ENCODE measurements around the gene SLC11A2.
A peak's percentile ranks its signal among the peaks of the same experiment; 100 is the strongest.

Gene SLC11A2

DNA sequence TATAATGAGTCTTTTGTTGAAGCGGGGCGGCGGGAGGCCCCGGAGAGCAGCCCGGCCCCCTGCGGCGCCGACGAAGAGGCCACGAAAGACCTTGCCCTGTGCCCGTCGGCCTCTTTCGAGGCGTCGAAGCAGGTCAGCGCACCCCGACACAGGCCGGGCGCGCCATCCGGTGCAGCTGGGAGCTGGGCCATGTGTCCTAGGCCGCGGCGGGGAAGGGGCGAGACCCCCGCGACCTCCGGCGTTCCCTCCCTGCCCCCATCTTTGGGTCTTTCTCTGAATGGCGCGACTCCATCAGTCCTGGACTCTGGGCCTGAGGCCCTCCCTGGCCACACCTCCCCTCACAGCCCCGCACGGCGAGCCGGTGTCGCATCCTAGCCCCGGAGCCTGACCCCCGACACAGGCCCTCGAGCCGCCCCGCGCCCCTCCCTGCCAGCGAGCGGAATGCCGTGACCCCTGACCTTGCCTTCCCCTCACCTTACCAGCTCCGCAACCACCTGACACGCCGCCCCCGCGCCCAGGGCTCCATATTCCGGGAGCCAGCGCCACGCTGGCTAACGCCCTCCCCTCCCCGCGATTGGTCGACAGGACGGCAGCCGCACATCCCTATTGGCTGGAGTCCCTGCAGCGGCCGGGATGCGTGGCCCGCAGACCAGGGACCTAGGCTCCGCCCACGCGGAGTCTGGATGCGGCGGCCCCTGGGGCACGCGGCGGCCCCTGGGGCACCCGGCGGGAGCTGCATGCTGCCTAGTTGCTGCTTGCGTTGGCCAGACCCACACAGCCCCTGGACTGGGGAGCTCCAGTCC is at the start of gene SLC11A2:
TSS of gene SLC11A2 (minus strand) at position 549 of the 803 bp plus-strand sequence. CDS start 15,656 bp downstream, outside the sequence.
- peak; percentile 96 for DNase-seq

DNA sequence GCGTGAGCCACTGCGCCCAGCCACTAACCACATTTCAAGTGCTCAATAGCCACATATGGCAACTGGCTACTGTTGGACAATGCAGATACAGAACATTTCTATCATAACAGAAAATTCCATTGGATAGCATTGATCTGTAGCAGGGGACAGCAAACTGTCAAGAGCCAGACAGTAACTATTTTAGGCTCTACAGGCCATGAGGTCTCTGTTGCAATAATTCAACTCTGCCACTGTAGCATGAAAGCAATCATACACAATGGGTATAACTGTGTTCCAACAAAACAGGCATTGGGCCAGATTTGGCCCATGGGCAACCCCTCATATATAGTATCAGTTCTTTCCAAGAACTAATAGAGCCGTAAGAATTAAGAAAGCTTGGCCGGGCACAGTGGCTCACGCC is 49.2 kb upstream of the SLC11A2 start:
- no peak for DNase-seq

DNA sequence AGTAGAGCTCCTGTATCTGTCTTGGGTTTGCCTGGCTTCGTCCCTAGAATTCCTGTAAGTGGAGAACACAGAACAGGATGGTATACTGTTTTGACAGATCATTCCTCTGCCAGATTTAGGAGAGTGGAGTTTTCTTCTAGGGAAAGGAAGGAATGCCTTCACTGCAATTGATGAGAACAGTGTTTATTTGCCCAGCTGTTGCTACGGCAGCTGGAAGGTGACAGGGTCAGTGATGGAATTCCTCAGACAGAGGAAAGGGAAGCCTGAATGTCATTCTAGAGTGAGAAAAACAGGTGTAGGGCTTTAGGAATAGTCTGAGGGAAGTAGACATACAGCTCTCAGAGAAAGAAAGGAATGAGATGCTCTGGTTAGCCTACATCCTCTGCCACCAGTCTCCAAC is 45.5 kb upstream of the SLC11A2 start:
- no peak for DNase-seq

DNA sequence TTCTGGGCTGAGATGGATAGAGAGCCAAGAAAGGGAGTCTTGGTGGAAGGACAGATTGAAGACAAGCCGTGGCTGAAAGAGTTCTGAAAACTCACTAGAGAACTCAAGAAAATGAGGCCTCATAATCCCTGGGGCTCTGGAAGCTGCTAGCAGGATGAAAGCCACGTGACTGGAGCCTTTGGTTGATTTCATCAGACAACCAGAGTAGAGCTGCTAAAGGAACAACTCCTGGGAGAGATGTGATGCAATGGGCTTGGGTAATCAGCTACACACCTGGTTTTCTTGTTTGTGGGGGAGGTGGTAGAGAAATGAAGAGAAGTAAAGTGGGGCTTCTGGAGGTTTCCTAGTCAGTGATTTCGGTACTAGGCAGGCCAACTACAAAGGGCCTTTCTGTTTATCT is 43.8 kb upstream of the SLC11A2 start:
- peak; percentile 48 for DNase-seq

DNA sequence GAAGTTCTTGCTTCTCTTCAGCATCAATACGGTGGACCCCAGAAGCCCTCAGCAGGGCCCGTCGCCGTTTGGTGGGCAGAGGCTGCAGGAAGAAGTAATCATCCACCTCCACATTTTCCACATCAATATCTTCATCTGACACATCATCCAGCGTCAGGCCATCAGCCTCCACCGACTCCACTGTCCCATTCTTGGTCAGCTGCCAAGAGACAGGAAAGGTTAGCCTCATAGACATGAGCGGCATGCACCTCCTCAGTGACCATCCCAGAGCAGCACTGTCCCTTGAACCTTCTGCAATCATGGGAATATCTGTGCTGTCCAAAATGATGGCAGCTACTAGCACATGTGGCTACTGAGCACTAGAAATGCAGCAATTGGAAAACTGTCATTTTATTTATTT is 41.6 kb upstream of the SLC11A2 start:
- no peak for DNase-seq

DNA sequence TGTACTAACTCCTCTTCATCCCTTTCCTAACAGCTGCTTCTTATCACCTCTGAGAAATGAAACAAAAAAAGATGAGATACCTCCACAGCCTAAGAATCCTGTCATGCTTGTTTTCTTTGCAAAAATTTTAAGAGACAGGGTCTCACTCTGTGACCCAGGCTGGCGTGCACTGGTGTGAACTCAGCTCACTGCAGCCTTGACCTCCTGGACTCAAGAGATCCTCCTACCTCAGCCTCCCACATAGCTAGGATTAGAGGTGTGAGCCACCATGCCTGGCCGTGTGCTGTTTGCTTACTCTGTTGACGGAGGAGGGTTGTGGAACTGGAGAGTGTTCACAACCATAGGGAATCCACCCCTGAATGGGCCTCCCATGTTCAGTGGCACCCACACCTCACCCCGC is 41.0 kb upstream of the SLC11A2 start:
- no peak for DNase-seq

DNA sequence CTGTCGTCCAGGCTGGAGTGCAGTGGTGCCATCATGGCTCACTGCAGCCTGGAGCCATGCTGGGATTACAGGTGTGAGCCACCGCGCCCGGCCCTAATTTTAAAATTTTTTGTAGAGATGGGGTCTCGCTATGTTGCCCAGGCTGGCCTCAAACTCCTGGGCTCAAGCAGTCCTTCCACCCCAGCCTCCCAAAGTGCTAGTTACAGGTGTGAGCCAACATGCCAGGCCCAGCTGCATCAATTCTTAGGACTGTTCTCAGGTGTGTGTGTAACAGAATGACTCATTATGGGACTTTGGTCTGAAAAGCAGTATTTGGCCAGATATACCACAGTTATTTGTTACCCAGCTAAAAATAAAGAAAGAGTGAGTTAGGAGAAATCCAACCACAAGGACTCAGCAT is 39.3 kb upstream of the SLC11A2 start:
- no peak for DNase-seq

DNA sequence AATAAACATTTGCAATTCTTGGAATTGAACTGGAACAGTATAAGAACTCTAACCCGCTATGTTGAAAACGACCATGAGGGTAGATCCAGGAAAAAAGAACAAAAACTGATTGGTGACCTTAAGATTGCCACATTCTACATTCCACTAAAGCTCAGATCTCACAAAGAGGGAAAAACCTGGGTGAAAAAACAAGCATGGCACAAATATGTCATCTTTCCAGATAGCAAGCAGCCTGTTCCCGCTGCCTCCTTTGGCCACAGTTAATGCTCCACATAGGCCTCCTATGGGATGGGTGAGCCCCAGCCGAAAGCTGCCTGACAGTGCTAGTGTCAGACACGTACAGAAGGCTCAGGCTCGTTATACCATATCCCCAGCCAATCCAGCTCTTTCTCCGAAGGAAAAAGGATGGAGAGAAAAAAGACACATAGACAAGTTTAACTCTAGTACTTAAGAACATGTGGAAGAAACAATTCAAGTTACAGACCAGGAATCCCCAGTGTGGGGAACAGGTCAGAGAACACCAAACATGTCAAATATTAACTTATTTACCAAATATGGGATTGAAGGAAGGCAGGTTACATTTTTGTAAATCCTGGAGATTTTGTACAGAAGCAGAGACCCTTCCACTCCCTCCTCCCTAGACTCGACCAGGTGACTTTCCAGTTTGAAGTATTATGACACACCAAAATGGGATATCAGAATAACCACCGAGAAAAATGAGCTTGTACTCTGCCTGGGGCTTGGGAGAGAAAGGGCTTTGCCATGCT is 36.6 kb upstream of the SLC11A2 start:
- DNase-seq, result no peak

DNA sequence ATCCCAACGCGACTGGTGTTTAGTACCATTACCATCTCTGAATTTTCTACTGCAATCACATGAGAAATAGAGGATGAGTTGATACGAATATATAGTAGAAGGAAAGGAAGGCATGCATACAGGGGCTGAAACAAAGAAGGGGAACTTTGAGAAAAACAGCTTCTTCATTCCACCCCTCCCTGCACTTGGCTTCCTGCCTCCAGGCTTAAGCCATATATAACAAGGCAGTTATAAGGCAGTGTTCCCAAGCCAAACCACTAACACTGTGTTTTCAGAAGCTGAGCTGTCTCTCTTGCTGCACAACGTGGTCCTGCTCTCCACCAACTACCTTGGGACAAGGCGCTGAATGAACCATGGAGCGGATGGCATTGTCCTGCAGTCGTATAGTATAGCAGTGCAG is 32.9 kb upstream of the SLC11A2 start:
- DNase-seq, result no peak

DNA sequence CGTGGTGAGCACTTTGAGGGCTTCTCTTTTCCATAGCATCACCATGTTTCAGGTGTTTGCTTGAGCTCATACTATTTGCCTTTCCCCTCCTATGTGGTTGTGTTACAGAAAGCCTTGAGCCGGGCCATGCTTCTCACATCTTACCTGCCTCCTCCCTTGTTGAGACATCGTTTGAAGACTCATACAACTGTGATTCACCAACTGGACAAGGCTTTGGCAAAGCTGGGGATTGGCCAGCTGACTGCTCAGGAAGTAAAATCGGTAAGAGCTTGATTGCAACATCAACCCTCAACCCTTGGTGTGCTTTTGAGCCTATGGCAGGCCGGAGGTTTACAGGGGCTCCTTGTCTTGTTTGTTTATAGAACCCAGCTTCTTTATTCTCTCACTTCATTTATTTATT is 30.1 kb upstream of the SLC11A2 start:
- DNase-seq, result peak; percentile 92

DNA sequence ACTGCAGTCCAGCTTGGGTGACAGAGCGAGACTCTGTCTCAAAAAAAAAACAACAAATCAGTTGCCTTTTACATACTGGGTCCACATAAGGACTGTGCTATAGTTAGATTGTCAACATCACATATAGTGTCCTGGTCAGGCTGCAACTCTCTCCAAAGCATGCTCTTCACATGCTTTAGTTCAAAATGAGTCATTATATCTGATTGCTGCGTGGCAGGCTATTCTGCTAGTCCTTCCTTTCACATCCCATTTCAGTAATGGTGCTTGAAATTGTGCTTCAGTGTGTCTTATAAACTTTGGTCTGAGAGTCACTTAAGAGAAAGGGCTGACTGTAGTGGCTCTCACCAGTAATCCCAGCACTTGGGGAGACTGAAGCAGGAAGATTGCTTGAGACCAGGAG is 28.9 kb upstream of the SLC11A2 start:
- DNase-seq, result no peak

DNA sequence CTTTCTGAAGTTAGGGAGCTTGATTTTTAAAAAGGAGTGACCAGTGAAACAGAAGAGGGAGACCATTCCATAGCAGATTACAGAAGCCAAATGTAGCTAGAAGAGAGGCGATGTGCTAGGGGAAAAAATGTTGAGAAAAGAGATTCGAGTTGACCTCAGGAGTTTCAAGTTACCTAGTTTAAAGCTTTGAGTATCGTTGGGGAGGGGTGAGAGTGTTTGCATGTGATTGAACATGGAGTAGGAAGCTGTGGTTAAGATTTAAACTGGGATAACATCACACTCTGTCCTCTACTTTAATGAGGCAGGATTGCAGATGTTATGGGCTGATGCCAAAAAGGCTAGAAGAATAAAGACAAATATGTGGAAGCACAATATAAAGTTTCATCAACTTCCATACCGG is 25.6 kb upstream of the SLC11A2 start:
- DNase-seq, result no peak

DNA sequence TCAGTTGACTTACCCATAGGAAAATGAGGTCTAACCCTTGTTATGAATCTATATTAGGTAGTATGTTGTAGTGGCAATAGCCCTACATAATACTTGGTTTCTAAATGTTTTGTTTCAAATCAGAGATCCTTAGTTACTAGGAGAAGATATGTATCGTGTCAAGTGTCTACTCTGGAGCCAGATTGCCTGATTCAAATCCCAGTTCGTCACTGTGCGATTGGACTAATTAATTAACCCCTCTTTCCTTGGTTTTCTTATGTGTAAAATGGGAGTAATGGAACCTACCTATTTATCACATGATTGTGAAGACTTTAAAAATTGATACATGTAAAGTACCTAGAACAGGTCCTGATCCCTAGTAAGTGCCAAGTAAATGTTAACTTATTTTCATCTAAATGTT is 23.3 kb upstream of the SLC11A2 start:
- no peak for DNase-seq

DNA sequence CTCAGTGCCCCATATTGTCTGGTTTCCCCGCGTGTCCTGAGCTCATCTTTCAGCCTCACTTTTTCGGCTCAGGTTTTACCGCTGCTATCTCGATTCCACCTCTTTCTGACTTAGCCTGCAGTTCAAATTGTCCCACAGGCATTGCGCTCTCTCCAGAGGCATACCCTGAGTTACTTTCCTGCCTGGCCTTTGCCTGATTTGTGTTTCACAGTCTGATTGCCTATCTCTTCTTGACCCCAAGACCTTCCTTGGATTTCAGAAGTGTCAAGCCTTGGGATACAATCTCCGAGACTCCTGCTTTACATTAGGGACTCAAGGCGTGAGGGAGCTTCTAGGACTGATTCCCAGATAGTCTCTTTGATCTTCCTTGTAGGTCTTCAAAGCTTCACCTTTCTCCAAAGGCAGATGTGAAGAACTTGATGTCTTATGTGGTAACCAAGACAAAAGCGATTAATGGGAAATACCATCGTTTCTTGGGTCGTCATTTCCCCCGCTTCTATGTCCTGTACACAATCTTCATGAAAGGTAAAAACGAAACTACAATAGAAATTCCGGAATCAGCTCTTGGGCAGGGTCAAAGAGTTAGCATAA is 22.6 kb upstream of the SLC11A2 start:
- DNase-seq, result no peak

DNA sequence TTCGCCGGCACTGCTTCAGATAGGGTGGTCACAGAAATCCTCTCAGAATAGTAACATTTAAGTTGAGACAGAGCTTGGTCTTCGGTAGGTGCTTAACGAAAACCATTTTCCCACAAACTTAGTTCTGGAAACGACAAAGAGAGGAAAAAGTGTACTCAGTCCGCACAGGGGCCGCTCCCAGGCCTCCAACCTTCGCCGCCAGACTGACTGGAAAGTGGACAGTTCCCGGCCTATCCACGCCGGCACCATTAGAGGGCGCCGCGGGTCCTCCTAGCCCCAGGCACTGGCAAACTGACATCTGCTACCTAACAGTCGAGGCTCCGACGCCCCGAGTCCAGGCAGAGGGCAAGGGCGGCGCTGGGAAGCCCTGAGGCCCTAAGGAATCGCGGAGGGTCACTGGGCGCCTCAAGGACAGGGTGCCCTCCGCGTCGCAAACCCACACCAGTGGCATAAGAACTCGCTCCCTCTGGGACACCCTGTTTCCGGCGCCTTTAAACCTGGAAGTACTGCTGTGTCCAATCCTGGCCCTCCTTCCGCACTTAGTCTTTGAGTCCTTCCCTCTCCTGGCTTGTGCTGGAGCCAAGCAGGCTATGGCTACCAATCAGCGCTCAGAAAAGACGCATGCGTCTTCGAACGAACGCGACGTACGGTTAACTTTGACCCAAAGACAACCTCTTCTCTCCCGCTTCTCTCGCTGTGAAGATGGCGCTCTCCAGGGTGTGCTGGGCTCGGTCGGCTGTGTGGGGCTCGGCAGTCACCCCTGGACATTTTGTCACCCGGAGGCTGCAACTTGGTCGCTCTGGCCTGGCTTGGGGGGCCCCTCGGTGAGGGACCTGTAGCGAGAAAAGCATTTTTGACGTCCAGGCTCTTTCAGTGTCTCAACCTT is 21.7 kb upstream of the SLC11A2 start, which contains the start of gene LETMD1:
TSS of gene LETMD1 (plus strand) at position 673 of the 886 bp plus-strand sequence. CDS start at position 703, 30 bp downstream.
- peak; percentile 100 for DNase-seq

DNA sequence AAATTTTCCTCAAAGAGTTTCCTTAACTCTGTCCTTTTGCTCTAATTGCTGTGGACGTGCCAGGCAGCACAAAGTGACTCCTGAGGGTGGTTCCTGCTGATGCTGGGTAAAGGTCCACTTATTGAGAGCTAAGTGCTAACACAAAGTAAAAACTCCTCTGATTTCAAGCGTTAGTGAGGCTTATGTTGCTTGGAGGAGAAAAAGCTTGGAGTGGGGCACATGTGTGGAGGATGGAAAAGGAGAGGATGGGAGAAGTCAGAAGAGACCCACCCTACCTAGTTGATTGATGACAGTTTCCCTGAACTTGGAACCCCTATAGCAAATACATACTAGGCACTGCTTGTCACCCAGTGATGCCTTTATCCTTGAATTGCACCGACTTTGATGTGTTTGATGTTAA is 10.1 kb upstream of the SLC11A2 start:
- DNase-seq, result no peak

DNA sequence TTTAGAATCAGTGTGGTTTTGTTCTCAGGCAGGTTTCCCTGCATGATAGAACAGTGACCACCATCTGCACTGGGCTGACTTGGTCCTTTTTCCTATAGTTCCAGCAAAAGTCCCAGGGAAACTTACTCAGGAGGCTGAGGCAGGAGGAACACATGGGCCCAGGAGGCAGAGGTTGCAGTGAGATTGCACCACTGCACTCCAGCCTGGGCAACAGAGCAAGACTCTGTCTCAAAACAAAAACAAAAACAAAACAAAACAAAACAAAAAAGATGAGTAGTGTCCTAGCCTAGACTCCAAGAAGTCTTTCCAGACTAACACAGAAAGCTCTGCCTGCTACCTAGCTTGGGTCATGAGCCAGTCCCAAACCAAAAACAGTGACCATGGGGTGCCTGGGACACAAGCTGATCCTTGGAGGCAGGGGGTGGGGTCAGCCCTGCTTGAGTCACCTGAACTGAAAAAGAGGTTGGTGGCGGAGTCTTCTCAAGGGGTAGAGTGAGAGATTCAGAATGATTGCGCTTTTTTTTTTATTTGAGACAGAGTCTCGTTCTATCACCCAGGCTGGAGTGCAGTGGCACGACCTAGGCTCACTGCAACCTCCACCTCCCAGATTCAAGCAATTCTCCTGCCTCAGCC is 7.4 kb upstream of the SLC11A2 start:
- no peak for DNase-seq

DNA sequence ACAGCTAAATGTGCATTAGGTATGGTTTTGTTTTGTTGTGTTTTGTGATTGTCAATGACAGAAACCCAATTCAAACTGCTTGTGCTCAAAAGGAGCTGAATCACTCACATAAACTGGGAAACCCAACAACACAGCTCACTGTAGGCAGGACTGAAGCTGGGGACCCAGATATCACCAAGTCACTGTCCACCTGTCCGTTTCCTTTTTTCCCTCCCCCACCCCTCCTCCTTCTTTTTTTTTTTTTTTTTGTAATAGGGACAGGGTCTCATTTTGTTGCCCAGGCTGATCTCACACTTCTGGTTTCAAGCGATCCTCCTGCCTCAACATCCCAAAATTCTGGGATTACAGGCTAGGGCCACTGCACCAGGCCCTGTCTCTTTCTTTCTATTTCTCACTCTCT is 6.9 kb upstream of the SLC11A2 start:
- no peak for DNase-seq

DNA sequence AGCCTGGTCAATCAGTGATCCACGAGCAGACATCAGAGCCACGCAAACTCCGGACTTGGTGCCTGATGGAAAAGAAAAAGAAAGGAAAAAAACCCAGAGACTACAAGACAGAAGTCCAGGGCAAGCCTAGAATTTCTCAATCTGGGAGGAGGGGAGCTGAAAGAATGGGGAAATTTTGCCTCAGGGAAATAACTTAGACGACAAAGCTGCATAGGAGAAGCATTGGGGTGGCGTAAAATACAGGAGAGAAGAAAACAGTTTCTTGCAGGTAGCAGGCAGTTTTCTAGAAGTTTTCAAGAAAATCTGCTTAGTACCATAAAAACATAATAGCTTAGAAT is 2.6 kb upstream of the SLC11A2 start:
- peak; percentile 49 for DNase-seq

DNA sequence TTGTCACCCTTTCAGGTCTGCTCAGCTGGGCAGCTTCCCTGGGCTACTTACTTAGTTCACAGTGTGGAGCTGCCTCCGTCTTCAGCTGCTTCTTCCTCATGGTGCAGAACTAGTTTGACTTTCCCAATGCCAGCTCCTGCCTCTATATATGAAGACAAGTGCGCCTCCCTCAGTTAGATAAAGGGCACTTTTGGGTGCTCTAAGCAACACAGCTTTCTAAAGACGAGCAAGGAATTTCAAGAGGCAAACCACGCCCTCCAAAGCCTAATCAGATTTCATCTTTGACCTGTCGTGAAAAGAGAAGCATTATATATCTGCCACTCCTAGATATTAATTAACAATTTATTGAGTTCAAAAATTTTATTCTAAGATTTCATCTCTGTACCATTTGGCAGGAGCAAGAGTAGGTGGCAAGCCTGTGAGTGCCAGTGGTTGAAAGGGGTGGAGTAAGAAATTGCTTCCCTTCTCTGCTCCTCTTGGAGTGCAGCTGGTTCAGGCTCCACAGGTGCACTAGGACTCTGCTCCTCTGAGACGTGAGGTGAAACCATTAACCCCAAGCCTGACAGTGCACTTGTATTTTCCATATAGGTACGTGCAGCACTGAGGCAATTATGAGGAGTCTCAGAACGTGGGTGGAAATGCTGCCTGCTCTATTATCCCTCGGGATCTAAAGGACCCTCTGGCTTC is 2.1 kb upstream of the SLC11A2 start:
- DNase-seq, result peak; percentile 77

DNA sequence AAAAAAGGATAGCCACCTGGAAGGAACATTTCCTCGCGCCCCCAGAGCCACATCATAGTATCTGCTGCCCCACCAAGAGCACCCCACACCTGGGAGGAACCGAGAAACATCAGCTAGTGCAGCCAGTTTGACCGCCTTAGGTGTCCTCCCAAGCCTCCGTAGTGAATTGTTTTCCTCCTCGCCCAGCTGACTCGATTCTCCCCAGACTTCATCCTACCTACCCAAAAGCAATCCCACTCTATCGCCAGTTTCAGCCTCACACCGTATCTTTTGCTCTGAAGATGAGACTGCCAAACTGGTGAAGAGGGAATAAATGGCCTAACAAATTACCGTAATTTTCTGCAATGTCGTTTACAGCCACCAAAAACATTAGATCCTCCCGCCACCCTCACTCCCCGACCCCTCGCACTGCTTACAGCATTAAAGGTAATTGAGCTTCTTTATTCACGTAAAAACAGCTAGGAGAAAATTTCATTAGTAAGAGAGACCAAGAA is 1.2 kb upstream of the SLC11A2 start:
- no peak for DNase-seq
